Hematopoietic multipotent progenitor cell treated with erythropoietin and hydrocortisone succinate and interleukin-3 and kit ligand, for 6 days (in vitro differentiated cells): ENCODE data around the gene IFT22.
A peak's percentile ranks its signal among the peaks of the same experiment; 100 is the strongest.
"Not testable (repeated sequence)": the region's sequence is repeated elsewhere in the genome, so short reads cannot be mapped to it uniquely, and the experiment has no call there.

Experiments used
- DNase-seq: peaks from one replicate; pipeline ENCODE4 v3.0.0-alpha.2; 2015

The IFT22 gene

GRCh38 chr7:101273206-101273605 lies 48.4 kb downstream of the IFT22 start:
- no peak for DNase-seq

GRCh38 chr7:101271021-101271420 lies 50.6 kb downstream of the IFT22 start:
- DNase-seq = no peak

GRCh38 chr7:101269664-101270063 lies 51.9 kb downstream of the IFT22 start:
- no peak for DNase-seq

GRCh38 chr7:101265622-101266516 lies 55.7 kb downstream of the IFT22 start:
- DNase-seq = peak; percentile 62

DNA sequence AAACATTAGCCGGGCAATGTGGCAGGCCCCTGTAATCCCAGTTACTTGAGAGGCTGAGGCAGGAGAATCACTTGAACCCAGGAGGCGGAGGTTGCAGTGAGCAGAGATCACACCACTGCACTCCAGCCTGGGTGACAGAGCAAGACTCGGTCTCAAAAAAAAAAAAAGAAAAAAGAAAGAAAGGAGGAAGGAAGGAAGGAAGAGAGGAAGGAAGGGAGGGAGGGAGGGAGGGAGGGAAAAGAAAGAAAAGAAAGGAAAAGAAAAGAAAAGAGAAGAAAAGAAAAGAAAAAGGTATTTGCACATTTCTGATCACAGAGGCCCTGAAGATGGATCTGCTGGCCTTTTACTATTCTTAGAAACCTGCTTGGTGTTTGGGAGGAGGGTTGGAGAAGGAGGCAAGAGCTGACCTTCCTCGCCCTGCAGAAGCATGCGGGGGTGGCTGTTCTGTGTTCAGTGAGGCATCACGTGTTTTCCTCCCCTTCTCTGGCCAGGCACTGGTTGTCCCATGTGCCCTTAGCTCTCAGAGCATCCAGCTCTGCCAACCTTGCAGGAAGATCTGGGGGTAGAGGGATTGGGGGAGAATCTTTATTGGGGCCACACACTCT lies 57.4 kb downstream of the IFT22 start:
- DNase-seq = not testable (repeated sequence)
